Measurements from ENCODE around the gene GIMAP4. TPM values are rescaled to one million over a fixed set of nuclear protein-coding genes. Genes with fewer than 3 reads are reported as not detected.

The GIMAP4 gene
- total and polyA plus RNA-seq, 9 of the 15 experiments (the other 6 are each of a cell fraction or from before 2014, with no cell fraction given), result 0.42 TPM; not detected in 8

GRCh38 chr7:150562919-150563318 lies 4.3 kb upstream of the GIMAP4 start:
- Histone ChIP-seq H3K79me2 (ENCODE audit: control insufficient read depth, insufficient read depth, low read length) (no peaks in the 10 kb centered on the region), H3K9ac (ENCODE audit: insufficient read depth in 1 of 2, low read depth in 2 of 2, low read length in 2 of 2) (no peak overlapping the region), H4K20me1 (replicated peaks; ENCODE audit: control insufficient read depth, insufficient read depth, low read length) (no peaks in the 10 kb centered on the region), H2AFZ (ENCODE audit: low read depth, low read length) (no peak overlapping the region), H3K36me3 (ENCODE audit: control insufficient read depth, insufficient read depth, low read length) (no peaks in the 10 kb centered on the region), H3K4me1 (replicated peaks in 1 of 2; ENCODE audit: control insufficient read depth in 2 of 2, insufficient read depth in 2 of 2, low read length in 2 of 2) (no peaks in the 10 kb centered on the region), H3K27ac (ENCODE audit: extremely low read depth, low read depth, low read length) (no peak overlapping the region), H3K4me2 (ENCODE audit: insufficient read depth, low read length) (no peak overlapping the region), H3K4me3 (no peak overlapping the region), H3K9me1 (ENCODE audit: control insufficient read depth, insufficient read depth, low read length) (no peaks in the 10 kb centered on the region), H3K27me3 (ENCODE audit: control insufficient read depth in 2 of 2, insufficient read depth in 2 of 2, low read length in 2 of 2) (peaks cover 0 to 9% of the 10 kb centered on the region in 2 experiments; a peak in 2 of 5 replicates), H3K9me3 (replicated peaks; ENCODE audit: control insufficient read depth, insufficient read depth, low read depth, low read length) (0 out of 2 replicates have a peak, but pooled peaks cover 2% of the 10 kb centered on the region)
- DNase-seq (ENCODE audit: extremely low read depth in 1 of 4, low spot score in 3 of 4) (no peak), ATAC-seq (no peak), FAIRE-seq (no peak)
- TF ChIP-seq POU5F1 (IDR thresholded peaks at IDR 0.05; ENCODE audit: borderline replicate concordance, low read depth, low read length, partially characterized antibody) (no peak), ZNF384 (IDR thresholded peaks at IDR 0.05; ENCODE audit: low read depth, low read length) (no peak), HNRNPUL1 (IDR thresholded peaks at IDR 0.05; ENCODE audit: low read length) (no peak), ZBTB1 (CRISPR knock-in tag; IDR thresholded peaks at IDR 0.05; ENCODE audit: borderline replicate concordance, low read depth) (no peak), ATF7 (IDR thresholded peaks at IDR 0.05) (no peak), CEBPG (CRISPR knock-in tag; IDR thresholded peaks at IDR 0.05) (no peak), CEBPG (tag; conservative IDR thresholded peaks at IDR 0.05 in 1 of 2, IDR thresholded peaks at IDR 0.05 in 1 of 2) (no peak), SMC3 (conservative IDR thresholded peaks at IDR 0.05; ENCODE audit: insufficient read depth, low read depth, low read length) (no peak), L3MBTL2 (IDR thresholded peaks at IDR 0.05) (no peak), SMAD3 (CRISPR knock-in tag; conservative IDR thresholded peaks at IDR 0.05) (no peak), SNRNP70 (optimal IDR thresholded peaks at IDR 0.05; ENCODE audit: low read depth, low read length) (no peak)
- intact Hi-C loops (cut with micrococcal nuclease) (no loop called here), in situ Hi-C loops (cut with MboI) (no loop called here)
- 0% methylated on average over 2 of the region's 2 CpGs for WGBS (ENCODE audit: insufficient coverage, low coverage, missing lambda C conversion rate)
- ChIA-PET CTCF (ENCODE audit: low intra/inter-chr PET ratio) (no interaction called here), POLR2A (interaction anchor here (0.6 to 1.2 kb wide), 2 partner anchors 10 to 76 kb away, joined by 5 to 6 read pairs; no protein-coding TSS in a partner anchor)
- BruUV-seq (replicated peaks), result no TSS peak

Measured in K562 (cell line).